C4-2B (cell line): ENCODE data around the gene RPS24.

Source experiments
- CTCF ChIP-seq: fragments of 450-650 bp; conservative IDR thresholded peaks from 2 replicates; pipeline ENCODE4 v1.5.1; 2017; ENCODE audit warnings: mild to moderate bottlenecking
- ZFX ChIP-seq: fragments of 450-650 bp; IDR thresholded peaks from 2 replicates; pipeline ENCODE4 v1.6.1; 2017

GRCh38 chr10:78007172-78007571 is 26.5 kb upstream of the RPS24 start:
- TF ChIP-seq CTCF = no peak
- TF ChIP-seq ZFX = no peak
